NCI-H128 (cell line): Measurements from ENCODE around the gene COL27A1.
"Not testable (repeated sequence)": the region's sequence is repeated elsewhere in the genome, so short reads cannot be mapped to it uniquely, and the experiment has no call there.

Experiments
- DNase-seq: peaks from one replicate; lab custom pipeline; 2025; ENCODE audit not compliant: unreplicated experiment; lab: John Stamatoyannopoulos, UW

Gene COL27A1

DNA sequence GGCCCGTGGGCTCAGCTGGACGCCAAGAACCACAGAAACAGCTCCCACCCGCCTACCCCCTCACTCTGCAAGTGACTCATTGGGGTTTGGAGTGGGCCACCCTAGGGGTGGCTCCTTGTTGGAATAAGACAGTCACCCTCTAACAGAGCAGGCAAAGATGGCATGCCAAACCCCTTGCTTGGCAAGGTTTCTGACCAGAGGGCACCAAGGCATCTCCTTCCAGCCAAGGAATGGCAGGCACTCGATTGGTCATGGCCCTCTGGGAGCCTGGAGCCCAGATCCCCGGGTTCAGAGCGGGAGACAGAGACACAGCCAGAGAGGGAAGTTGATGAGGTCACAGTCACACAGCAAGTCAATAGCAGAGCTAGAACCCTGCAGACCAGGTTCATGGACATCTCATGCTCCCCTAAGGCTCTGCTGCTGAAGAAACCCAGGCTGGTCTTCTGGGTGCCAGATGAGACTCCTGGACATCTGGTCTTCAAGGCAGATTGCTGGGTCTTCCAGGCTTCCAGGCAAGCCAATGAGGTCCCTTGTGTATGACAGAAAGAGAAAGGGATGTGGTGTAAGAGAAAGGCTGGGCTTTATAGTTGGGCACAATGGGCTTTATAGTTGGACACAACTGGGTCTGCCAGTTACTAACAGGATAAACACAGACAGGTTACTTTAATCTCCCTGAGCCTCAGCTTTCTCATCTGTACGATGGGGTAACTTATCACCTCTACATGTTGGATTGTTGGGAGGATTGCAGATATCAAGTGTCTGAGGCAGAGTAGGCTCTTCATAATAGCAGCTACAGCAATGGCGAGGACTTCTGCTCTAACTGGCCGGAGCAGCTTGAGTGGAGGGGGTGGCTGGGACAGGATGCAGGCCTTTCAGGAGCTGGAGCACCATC, 33.0 kb upstream of the COL27A1 start:
- no peak for DNase-seq

DNA sequence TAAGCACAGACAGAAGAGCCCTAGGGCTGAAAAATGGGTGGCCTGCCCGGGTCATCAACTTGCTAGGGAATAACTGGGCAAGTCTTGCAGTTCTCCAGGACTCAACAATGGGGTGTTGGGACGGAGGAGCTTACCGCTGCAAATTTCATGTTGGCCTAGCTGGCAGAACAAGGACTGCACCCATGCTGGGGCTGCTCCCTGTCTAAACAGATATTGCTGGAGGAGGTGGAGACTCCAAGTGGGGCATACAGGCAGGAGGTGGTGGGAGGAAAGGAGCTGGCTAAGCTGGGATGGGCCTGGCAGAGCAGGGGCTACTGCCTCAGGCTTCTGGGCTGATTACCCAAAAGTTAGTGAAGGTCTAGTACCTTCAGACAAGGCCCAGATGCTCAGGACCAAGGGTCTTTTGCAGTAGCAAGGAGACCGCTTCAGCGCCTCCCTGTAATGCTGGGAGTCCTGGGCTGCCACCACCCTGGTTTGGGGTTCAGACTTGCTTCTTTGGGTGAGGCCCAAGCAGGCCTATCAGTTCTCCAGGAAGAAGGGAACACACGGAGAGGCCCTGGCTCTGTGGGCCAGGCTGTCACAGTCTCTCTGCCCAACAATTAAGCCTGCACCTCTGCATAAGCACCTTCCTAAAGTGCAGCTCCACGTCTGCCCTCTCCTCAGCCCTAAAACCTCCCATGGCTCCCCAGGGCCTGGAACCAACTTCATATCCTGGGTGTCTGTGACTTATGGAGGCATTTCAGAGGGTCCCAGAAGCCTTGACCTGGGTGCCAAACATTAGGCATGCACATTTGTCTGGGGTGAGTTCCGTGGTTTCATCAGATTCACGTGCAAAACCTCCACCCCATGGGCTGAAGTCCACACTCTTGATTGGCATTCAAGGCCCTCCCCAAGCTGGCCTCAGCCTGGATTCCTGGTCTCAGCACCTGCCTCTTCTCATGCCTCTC, 32.0 kb upstream of the COL27A1 start:
- DNase-seq, result no peak

DNA sequence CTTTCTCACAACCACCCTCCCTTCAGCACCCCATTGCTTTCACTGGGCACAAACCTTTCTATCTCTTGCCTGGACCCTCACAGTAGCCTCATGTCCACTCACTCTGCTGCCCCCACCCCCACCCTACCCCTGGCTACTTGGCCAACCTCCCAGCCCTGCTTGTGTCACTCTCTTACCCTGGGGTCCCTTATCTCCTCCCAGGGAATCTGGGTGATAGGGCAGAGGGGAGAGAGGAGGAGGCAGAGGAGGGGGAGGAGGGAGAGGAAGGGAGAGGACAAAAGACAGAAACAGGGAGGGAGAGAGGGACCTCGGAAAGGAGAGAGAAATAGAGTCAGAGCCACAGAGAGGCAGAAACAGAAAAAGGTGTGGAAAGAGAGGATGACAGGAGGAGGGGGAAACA, 31.2 kb upstream of the COL27A1 start:
- no peak for DNase-seq

DNA sequence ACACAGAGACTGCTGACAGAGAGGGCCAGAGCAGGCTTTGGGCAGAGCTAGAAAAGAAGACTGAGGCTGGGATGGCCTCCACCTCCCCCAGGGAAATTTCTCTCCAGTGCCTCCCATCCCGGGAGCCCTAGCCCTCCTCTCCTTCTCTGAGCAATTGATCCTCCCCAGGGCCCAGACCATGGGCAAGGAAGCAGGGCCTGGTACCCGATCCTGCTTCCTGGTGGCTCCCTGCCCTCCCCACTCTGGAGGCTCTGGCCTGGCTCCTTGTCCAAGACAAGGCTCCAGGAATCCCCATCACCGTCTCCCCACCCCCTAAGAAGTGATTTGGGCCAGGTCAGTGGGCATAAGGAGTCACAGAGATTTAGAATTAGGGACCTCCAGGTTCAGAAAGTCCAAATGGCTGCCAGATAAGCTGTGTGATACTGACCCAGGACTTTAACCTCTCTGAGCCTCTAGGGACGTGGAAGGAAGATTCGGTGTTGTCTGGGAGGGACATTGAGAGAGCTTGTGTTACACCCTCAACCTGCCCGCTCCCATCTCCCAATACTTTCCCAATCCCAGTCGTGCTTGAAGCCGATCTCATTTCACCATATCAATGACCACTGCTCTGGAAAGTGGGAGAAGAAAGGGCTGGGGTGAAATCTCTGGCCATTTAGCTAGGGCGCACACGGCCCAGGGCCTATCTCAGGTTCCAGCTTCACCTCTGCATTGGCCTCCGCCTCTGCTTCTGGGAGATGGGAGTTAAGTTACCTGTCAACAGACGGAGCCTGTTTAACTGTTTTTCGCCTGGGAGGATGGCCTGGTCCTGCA, 30.5 kb upstream of the COL27A1 start:
- DNase-seq, result no peak

DNA sequence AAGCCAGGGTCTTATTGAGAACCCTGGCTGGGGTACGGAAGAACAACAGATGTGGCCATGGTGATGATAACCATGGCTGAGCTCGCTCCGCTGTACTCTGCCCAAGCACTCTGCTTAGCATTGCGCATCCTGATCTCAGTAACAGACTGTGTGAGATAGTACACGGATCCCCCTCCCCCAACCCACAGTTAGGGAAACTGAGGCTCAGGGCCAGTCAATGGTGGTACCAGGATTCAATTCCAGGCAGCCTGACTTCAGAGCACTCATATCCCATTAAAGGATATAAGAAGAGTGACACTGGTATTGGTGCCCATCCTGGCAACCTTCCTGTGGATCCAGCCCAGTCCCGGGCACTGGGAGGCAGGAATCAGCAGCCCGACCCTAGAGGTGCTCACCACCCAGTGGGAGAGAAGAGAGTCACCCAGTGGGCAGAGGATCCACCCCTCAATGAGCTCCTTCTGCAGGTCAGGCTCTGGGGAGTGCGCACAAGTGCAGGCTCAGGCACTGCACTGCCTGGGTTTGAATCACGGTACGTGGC, 29.8 kb upstream of the COL27A1 start:
- DNase-seq, result no peak

DNA sequence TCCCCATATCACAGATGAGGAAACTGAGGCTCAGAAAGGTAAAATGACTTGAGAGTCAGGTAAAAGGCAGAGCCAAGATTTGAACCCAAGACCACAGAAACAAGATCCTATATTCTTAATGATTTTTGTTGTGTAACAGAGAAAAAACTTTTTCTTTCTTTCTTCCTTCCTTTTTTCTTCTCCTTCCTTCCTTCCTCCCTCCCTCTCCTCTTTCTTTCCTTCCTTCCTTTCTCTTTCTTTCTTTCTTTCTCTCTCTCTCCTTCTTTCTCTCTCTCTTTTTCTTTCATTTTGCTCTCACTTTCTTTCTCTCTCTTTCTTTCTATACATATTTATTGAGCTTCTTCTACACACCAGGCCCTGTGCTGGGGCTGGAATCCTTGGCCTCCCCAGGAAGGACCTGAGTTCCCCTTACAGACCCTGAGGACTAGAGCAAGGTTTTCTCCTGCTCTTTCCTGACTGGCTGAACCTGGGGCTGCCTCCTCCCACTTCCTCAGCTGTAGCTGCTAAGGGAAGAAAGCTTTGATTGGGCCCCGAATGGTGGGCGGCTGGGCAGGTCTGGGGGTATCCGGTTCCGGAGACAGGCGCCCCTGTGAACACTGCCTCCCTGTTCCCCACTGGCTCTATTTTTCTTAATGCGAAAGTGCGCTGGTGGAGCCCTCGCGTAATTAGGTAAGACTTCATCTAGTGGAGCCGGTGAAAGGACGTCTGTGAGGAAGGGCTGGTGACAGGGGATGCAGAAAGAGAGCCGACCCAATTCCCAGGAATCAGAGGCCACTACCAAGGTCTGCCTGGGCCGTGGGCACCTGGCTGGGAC, 28.9 kb upstream of the COL27A1 start:
- no peak for DNase-seq

DNA sequence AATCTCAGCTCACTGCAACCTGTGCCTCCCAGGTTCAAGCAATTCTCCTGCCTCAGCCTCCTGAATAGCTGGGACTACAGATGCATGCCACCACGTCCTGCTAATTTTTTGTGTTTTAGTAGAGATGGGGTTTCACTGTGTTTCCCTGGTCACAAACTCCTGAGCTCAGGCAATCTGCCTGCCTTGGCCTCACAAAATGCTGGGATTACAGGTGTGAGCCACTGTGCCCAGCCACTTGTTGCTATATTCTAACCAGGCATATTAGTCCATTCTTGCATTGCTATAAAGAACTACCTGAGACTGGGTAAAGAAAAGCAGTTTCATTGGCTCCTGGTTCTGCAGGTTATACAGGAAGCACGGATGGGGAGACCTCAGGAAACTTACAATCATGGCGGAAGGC, 26.6 kb upstream of the COL27A1 start:
- DNase-seq, result not testable (repeated sequence)

DNA sequence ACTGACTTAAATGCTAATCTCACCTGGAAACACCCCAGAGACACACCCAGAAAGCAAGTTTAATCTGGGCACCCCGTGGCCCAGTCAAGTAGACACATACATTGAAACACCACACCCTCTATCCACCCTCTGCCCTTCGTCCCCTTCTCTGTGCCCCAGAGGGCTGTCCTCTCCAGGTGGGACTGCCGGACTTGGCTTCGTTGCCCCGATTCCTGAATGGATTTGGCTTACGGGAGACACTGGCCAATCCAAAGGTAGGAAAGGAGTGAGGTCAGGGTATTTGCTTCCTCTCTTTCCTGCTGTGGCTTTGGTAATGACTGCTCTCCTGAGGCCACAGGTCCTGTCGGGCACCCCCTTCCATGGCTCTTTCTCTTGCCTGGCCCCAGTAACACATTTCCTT, 25.2 kb upstream of the COL27A1 start:
- no peak for DNase-seq

DNA sequence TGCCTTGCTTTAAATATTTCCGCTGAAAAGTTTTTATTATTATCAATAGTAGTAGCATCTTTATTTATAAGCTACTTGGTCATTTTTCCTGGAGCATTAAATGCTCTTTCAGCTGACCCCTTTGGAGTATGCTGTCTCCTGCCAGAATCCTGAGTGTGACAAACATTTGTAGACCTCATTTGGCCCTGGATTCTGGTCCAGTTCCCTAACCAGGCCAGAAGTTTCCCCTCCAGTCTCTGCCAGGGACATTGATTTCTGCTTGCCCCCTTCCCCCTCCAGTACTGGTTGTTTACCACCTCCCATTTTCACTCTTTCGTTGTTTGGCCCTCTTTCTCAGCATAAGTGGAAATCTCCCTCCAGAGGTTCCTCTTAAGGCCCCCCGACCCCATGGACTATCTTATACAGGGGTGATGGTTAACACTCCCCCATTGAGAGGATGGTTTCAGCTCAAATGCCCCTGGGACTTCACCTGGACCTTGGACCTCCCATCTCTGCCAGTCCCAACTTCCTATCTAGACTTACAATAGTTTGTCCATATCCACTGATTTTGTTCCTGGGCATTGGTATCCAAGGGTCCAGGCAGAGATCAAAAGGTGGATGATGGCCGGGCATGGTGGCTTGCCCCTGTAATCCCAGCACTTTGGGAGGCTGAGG, 24.6 kb upstream of the COL27A1 start:
- DNase-seq, result no peak

DNA sequence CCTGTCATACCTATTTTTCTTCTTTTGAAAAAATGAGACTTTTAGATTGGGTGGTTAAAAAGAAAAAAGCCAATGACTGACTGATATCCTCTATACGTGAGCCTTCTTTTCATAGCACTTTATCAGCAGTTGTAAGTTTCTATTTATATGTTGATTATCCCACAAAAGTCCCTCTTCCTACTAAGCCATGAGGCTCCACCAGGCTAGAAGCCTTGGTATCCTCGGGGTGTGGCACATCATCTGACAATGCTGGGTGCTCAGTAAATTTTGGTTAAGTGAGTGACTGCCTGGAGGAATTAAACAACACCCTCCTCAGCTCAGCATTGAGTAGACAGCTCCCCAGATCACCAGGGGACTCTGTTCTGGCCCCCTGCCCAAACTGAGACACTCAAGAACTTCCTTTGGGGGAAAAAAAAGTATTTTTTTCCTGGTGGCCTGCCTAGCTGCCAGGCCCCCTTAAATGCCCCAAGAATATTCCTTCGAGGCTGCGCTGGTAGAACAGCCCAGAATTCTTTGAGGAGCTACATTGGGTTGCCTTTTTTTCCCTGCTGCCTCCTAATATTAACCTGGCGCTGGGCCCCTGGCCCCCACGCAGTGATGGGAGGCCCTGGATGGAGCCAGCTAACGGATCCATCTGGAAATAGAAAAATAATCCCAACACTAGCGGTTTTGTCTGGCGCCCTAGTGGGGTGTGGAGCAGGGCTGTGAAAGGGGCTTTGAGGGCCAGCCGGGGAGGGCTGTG, 23.4 kb upstream of the COL27A1 start:
- DNase-seq, result no peak

DNA sequence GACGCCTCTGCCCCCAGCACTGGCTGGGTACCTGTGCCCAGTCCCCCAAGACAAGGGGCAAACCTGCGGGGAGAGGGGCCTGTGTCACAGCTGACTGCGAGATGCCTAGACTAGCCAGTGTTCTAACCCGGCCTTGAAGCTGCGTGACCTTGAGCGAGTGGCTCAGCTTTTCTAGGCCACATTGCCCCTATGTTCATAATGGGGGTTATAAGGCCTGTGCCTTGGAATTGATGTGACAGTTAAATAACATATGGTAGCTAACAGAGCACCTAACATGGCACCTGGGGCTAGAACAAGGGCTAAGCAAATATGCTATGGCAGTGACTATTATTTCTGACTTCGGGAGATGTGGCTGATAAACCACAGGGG, 22.8 kb upstream of the COL27A1 start:
- no peak for DNase-seq

DNA sequence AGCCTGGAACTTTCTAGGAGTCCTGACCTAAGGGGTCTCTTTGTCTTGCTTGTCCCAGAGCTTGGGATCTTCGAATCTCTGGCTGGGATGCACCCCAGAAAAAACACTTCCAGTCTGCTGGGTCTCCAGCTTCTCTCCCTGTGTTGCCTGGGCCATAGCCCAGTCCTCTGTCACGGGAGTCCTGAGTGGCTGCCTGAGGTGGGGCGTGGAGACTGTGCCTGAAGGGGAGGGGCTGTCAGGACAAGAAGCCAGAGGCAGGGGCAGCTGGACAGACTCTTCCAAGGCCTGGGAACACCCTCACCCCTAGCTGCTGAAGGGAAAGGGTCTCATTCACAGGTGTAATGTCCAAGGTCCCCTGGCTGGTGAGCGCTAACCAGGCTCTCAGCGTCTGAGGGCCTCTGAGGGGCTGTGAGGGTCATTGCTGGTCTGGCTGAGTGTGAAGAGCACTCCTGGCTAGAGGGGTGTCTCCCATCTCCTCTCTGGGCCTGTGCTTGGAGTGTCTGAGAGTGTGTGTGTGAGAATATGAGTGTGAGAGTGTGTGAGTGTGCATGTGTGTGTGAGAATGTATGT, 20.4 kb upstream of the COL27A1 start:
- no peak for DNase-seq

DNA sequence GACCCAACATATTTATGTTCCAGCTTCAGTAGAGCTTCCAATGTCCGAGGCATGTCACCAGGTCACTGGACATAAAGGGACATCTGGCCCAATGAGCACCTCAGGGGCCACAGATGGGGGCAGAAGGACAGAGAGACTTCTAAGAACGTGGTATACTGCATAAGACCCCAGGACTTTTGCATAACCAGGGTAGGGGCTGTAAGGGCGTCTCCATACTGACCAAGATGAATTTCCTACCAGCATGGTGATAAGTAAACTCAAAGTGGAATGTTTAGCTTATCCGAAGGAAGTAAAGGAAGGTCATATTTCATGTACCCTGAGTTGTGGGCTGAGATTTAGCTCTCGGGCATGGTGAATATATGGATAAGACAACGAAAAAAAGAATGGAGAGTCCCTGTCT, 17.5 kb upstream of the COL27A1 start:
- DNase-seq, result no peak

DNA sequence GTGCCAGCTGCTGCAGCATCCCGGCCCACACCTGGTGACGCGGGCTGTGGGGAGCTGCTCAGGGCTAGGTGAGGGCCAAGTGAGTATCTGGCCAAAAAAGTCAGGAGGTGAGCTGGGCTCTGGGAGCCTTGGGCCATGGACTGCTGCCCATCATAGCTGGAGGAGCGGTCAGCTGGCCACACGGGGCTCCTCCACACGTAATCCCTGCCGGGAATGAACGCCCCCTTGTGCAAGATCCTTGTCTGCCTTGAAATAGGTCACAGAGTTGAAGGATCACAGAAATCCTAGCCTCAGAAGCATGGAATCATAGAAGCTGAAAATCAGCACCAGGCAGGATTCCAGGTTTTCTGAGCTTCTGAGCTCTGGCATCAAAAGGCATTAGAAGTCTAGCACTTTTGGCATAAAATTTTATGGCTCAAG, 16.8 kb upstream of the COL27A1 start:
- no peak for DNase-seq

DNA sequence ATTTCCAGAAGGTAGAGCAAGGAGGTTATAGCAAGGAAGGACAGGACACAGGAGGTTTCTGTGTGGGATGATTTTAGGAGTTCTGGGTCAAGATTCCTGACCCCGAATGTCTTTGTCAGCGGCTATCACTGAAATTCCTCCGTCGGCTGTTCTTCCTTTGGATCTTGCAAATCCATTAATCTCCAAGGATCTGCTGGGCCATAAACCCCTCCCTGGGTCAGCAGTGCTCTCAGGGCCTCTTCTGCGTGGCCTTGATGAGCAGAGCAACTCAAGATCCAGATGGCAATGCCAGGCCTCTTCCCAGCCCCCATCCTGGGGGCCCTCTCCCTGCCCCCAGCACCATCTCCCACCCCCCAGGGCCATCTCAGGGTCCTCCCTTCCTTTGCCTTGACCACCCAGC, 16.3 kb upstream of the COL27A1 start:
- no peak for DNase-seq

DNA sequence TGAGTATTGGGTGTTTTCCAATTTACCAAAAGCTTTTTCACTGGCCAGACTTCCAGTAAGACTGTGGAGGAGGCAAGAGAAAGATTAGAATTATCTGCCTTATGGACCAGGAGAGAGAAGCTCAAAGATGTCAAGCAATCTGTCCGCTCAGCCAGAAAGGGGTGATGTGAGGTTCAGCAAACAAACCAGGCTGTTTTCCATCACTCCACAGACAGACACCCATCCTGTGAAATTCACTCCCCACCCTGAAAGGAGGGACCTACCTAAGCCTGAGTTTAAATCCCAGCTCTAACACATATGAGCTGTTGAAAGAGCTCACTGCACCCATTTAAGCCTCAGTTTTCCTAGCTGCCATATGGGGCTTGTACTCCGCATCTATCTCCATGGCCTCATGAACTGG, 14.9 kb upstream of the COL27A1 start:
- no peak for DNase-seq

DNA sequence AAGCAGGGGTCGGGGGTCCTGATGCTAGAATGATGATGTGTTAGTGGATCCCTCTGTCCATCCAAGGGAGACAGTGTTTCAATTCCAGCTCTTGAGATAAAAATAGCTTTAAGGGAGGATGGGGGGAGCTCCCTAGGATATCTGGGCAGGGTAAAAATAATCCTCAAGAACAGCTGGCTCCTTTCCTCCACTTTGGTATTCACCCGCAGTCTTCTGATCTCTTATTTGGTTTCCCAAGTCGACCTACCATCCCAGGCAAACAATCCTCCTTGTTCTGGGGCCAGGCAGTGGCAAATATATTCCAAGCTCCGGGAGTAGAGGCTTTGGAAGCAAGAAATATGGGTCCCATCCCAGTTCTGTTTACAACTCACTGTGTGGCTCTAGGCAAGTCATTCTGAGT, 14.5 kb upstream of the COL27A1 start:
- DNase-seq, result no peak

DNA sequence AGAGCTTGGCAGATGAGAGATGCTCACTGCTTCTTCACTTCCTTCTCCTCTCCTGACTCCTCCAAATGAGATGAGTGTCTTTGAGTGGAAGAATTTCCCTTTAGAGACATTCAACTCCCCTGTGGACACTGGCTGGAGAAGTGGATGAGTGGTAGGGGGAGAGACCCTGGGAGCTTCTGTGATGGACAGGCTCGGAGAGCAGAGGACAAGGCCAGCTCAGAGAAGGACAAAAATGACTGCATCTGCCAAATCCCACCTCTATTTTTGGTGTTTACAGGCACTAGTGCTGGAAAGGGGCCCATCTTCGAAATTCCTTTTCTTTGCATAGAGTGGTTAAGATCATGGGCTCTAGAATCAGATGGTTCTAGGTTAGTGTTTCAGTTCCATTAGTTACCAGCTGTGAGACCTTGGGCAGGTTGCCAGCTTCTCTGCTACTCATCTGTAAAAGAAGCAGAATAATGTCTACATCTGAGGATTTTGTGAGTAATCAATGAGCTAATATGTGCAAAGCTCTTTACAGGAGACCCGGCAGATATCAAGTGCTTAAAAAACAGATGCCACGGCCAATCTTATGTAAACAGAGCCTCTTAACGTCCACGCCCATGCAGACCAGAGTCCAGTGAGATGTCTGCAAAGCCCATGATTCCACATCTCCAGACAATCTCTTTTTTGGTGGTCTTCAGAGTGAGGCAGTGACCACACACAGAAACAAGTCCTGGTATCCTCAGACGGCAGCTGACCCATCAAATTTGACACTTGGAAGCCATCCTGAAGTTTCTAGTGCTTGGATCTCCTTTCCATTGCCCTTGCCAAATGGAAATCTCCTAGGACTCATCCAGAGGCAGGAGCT, 13.6 kb upstream of the COL27A1 start:
- no peak for DNase-seq
